ENCODE data around the gene CFAP206.
"Not testable (repeated sequence)": the region's sequence is repeated elsewhere in the genome, so short reads cannot be mapped to it uniquely, and the experiment has no call there.

Gene CFAP206

GRCh38 chr6:87426789-87427188, 19.0 kb downstream of the CFAP206 start:
- DNase-seq (ENCODE audit: low read depth) = no peak

DNA sequence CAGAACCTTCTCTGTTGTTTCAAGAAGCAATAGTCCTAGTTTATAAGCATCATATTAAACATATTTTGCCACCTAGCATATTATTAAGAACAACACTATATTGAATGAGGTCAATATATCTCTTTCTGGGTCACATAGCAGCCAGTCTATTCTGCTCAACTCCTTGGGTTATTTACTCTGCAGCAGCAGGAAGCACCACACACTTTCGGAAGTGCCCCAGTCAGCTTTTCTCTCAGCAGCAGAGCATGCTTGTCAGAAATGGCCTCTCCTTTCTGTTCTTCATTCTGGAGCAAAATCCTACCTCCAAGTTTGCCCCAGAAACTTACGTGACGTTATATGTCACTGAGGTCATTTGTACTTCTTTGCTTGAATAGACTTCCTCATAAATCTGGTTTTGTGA, 22.7 kb downstream of the CFAP206 start:
- no peak for DNase-seq (ENCODE audit: low read depth)

- no peak for DNase-seq (ENCODE audit: low read depth)
Measured at GRCh38 chr6:87431263-87431662, 23.5 kb downstream of the CFAP206 start.

- DNase-seq (ENCODE audit: low read depth) = peak; percentile 1
Measured at GRCh38 chr6:87436435-87436834, 28.7 kb downstream of the CFAP206 start.

- no peak for DNase-seq (ENCODE audit: low read depth)
Measured at GRCh38 chr6:87441711-87442110, 33.9 kb downstream of the CFAP206 start.

DNA sequence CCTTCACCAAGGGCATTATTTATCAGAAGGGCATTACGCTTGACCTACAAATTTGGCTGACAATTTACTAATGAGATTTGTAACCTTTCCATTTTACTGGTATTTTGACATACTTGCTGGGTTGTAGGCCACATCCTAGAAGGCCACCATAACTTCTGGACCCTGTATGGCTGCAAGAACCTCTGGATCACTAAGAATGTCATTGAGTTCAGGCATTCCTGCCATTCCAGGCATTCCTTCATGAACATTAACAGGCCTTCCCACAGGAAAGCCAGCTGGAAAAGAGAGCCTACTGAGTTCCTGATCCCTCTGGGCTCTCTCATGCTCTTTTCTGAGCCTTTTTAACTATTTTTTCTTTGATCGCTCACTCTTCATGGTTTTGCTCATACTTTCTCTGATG, 36.6 kb downstream of the CFAP206 start:
- no peak for DNase-seq (ENCODE audit: low read depth)

- DNase-seq (ENCODE audit: low read depth) = no peak
Measured at GRCh38 chr6:87465051-87465450, 57.3 kb downstream of the CFAP206 start.

DNA sequence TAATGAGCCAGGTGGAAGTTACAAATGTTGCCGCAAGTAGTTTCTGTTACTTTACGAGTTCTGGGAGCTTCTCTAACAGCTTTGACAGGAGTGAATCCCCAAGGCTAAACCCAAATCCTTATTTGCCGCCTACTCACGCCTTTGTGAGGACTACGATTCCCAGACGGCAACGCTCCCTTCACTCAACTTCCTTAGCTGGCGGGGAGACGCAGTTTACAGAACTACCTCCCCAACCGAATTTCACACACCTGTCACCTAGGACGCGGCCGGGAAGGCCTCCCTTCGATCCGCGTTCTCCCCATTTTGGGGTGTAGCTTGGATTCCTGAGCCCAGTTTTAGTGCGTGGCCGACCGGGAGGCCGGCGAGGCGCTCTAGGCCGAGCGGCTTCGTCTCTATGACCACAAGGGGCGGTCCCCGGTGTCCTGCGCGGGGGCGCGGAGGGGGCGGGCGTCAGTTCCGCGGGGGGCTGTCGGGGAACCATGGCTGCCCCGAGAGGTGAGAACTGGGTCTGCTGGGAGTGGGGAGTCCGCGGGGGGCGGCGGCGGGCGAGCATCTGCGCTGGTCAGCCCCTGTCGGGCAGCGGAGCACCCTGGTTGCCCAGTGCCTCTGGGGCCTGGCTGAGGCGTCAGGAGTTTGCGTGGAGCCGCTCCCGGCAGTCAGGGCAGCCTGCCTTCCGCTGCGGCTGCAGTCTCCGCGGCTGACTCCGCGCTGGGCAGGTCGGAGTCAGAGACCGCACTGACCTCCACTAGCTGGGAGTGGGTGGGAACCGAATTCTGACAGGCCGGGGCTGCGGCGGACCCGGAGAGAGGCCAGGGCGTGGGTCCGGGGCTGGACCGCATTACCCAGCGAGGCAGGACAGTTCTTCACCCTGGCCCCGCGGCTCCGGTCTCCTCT, 65.0 kb downstream of the CFAP206 start, which contains the start of gene SLC35A1:
TSS of gene SLC35A1 (plus strand) at position 450 of the 894 bp plus-strand sequence. CDS start at position 480, 30 bp downstream.
- DNase-seq (ENCODE audit: low read depth) = peak; percentile 76

- no peak for DNase-seq (ENCODE audit: low read depth)
Measured at GRCh38 chr6:87473419-87473903, 65.7 kb downstream of the CFAP206 start.

DNA sequence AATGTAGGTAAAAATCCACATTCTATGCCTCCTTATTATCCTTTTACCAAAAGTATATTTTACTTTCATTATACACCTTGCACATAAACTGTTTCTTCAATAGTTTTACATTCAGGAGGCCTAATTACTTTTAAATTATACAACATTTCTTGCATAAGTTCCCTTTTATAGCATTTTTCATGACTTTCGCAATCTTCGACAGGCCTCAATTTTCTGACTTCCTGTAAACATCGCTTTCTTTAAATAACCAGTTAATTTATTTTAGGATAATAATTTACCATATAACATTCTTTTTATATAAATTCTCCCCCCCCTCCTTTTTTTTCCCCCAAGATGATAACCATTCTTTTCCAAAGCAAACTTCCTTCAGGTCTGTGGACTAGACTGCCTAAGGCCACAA, 74.2 kb downstream of the CFAP206 start:
- DNase-seq (ENCODE audit: low read depth) = no peak

- no peak for DNase-seq (ENCODE audit: low read depth)
Measured at GRCh38 chr6:87482366-87482765, 74.6 kb downstream of the CFAP206 start.

- no peak for DNase-seq (ENCODE audit: low read depth)
Measured at GRCh38 chr6:87483929-87484328, 76.2 kb downstream of the CFAP206 start.

- no peak for DNase-seq (ENCODE audit: low read depth)
Measured at GRCh38 chr6:87484491-87484890, 76.7 kb downstream of the CFAP206 start.

- DNase-seq (ENCODE audit: low read depth) = no peak
Measured at GRCh38 chr6:87487555-87487954, 79.8 kb downstream of the CFAP206 start.

DNA sequence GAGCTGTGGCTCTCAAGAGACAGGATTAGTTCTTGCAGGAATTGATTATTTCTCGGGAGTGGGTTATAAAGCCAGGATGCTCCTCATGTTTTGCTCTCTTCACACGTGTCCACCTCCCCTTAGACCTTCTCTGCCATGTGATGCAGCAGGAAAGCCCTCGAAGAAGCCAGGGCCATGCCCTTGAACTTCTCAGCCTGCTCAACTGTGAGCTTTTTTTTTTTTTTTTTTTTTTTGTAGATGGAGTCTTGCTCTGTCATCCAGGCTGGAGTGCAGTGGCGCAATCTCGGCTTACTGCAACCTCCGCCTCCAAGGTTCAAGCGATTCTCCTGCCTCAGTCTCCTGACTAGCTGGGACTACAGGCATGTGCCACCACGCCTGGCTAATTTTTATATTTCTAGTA, 81.6 kb downstream of the CFAP206 start:
- DNase-seq (ENCODE audit: low read depth) = not testable (repeated sequence)

DNA sequence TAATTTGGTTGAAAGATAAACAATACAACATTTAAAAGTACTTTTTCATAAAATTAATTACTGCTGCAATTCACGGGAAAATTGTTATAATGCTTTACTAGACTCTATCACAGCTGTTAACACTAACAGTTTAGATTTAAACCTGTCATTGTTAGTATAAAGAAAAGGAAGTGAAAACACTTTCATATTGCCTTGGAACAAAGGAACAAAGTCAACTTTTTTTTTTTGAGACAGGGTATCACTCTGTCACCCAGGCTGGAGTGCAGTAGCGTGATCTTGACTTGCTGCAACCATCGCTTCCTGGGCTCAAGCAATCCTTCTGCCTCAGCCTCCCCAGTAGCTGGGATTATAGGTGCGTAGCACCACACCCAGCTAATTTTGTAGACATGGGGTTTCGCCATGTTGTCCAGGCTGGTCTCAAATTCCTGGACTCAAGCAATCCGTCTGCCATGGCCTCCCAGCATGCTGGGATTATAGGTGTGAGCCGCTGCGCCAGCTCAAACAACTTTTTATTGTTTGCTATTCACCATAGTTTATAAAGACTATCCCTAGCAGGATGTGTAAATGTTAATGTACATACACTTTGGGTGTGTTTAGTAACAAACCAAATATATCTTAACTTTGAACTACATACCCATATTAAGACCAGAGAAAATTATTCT, 87.1 kb downstream of the CFAP206 start:
- DNase-seq (ENCODE audit: low read depth) = no peak

GRCh38 chr6:87498048-87498447, 90.3 kb downstream of the CFAP206 start:
- DNase-seq (ENCODE audit: low read depth) = no peak

DNA sequence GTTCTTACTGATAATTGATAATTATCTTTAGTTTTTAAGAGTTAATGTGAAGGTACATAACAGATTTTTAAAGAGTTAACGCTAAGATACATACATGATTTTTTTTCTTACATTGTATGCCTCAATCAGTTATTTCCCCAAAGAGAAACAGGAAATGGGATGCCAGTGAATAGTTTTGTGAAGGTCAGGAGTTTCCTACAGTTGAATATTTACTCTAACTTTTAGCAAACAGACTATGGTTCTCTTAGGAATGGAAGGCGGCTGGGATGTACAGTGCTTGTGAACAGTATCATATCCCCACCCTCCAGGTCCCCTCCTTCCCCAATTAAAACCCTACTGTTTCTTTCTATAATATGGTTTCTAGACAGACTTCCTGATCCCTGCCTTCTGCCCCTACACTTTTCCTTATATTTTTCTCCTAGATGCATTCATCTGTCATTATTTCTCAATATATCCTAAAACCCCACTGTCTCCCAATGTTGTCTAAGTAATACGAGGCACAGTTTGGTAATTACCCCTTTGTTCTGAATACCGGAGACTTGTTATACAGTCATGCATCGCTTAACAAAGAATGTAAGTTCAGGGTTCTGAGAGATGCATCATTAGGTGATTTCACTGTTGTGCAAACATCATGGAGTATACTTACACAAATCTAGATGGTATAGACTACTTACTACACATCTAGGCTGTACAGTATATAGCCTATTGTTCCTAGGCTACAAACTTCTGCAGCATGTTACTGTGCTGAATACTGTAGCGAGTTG, 94.2 kb downstream of the CFAP206 start:
- no peak for DNase-seq (ENCODE audit: low read depth)

- DNase-seq (ENCODE audit: low read depth) = no peak
Measured at GRCh38 chr6:87504441-87504840, 96.7 kb downstream of the CFAP206 start.

All from activated T-helper 9 cell treated with anti-CD3 and anti-CD28 coated beads, Interleukin-2, amount 50 U/mL, for 16 hours (primary cell).